GM18508 (cell line): ENCODE measurements around the gene TMEM108.

Experiments
- ATAC-seq: cut with Tn5 transposase; IDR thresholded peaks from one replicate; pipeline ENCODE4 v1.9.1; 2021; ENCODE audit warnings: moderate number of reproducible peaks; ENCODE audit not compliant: insufficient read depth, unreplicated experiment

TMEM108 gene

GRCh38 chr3:133374708-133375402, 336.7 kb downstream of the TMEM108 start:
- no peak for ATAC-seq

- ATAC-seq, result no peak
Measured at GRCh38 chr3:133375403-133375745, 337.2 kb downstream of the TMEM108 start.

- ATAC-seq, result no peak
Measured at GRCh38 chr3:133376810-133377209, 338.6 kb downstream of the TMEM108 start.

GRCh38 chr3:133377396-133377795, 339.2 kb downstream of the TMEM108 start:
- no peak for ATAC-seq

- ATAC-seq, result no peak
Measured at GRCh38 chr3:133379926-133380325, 341.7 kb downstream of the TMEM108 start.

GRCh38 chr3:133380481-133381225, 342.5 kb downstream of the TMEM108 start:
- ATAC-seq, result no peak

- ATAC-seq, result no peak
Measured at GRCh38 chr3:133381346-133382109, 343.3 kb downstream of the TMEM108 start.

- no peak for ATAC-seq
Measured at GRCh38 chr3:133383175-133383574, 345.0 kb downstream of the TMEM108 start.

GRCh38 chr3:133383741-133384140, 345.6 kb downstream of the TMEM108 start:
- no peak for ATAC-seq

- no peak for ATAC-seq
Measured at GRCh38 chr3:133384331-133385027, 346.3 kb downstream of the TMEM108 start.

GRCh38 chr3:133386876-133387275, 348.7 kb downstream of the TMEM108 start:
- no peak for ATAC-seq

GRCh38 chr3:133387341-133387740, 349.1 kb downstream of the TMEM108 start:
- ATAC-seq, result no peak

GRCh38 chr3:133388696-133389395, 350.7 kb downstream of the TMEM108 start:
- ATAC-seq, result no peak

- ATAC-seq, result no peak
Measured at GRCh38 chr3:133390715-133391114, 352.5 kb downstream of the TMEM108 start.

- no peak for ATAC-seq
Measured at GRCh38 chr3:133393204-133393603, 355.0 kb downstream of the TMEM108 start.

GRCh38 chr3:133393691-133394474, 355.7 kb downstream of the TMEM108 start:
- no peak for ATAC-seq

GRCh38 chr3:133394561-133395311, 356.5 kb downstream of the TMEM108 start:
- ATAC-seq, result no peak

- no peak for ATAC-seq
Measured at GRCh38 chr3:133396906-133397305, 358.7 kb downstream of the TMEM108 start.
